IPS DF 6.9 (cell line): ENCODE data around the gene SLX1A.
"Not testable (repeated sequence)": the region's sequence is repeated elsewhere in the genome, so short reads cannot be mapped to it uniquely, and the experiment has no call there.

ENCODE experiments used
- DNase-seq: peaks from one replicate; pipeline ENCODE4 v3.0.0-alpha.2; 2013; ENCODE audit warnings: low read depth, low spot score
- H3K27ac ChIP-seq: one replicate; pipeline ENCODE4 v1.5.1; 2013; ENCODE audit warnings: low read length, control low read depth
- H3K27me3 ChIP-seq: 2 replicates; pipeline ENCODE4 v1.6.1; 2013; ENCODE audit warnings: mild to moderate bottlenecking, low read length; ENCODE audit not compliant: control insufficient read depth, insufficient read depth
- H3K36me3 ChIP-seq: 2 replicates; pipeline ENCODE4 v1.6.1; 2013; ENCODE audit warnings: low read length; ENCODE audit not compliant: control insufficient read depth, insufficient read depth
- H3K4me1 ChIP-seq: 2 replicates; pipeline ENCODE4 v1.6.1; 2013; ENCODE audit warnings: low read length; ENCODE audit not compliant: control insufficient read depth, insufficient read depth
- H3K4me3 ChIP-seq: 2 replicates; pipeline ENCODE4 v1.5.1; 2013; ENCODE audit warnings: mild to moderate bottlenecking, low read length
- H3K9me3 ChIP-seq: 2 replicates; pipeline ENCODE4 v1.6.1; 2013; ENCODE audit warnings: low read length, inconsistent platforms; ENCODE audit not compliant: control insufficient read depth, insufficient read depth
- WGBS: extraction: QIAGEN DNeasy Blood & Tissue Kit; methylation state at CpG from one replicate; pipeline ENCODE4 v1.1.7; 2013; ENCODE audit warnings: mixed read lengths, missing lambda C conversion rate; ENCODE audit not compliant: insufficient read length, insufficient coverage; 5-methylcytosine and 5-hydroxymethylcytosine counted together

SLX1A gene

DNA sequence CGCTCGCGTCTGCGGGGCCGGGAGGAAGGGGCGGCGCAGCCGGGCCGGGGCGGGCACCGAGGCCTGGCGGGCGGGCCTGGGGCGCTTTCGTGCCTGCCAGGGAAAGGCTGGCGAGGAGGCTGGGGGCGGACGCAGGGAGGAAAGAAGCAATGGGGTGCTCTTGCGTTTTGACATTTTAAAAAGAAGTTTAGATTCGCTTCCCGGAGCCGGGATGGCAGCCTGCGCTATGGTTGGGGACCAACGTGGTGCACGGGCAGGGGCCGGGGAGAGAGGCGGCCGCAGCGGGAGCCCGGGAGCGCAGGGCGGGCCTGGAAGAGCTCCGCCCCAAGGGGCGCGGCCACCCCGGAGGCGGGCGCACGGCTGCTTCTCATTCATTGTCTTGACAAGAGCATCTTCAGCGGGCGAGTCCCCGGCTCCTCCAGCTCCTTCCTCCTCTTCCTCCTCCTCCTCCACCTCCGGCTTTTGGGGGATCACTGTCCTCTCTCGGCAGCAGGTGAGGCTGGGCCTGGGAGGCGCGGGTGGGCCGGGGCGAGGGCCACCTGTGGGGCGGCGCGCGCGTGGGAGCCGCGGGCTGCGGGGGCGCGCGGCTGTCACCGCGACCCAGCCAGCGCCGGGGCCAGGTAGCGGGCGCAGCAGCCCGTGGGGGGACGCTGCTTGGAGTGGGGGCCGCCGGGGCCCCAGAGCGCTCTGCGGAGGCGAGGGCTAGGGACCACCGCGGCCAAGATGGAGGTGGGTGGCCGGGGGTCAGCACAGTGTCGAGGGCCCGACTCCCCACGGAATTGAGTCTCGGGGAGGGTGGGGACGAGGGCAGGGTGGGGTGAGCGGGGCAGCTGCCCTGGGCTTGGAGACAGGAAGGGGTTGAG lies 10.2 kb upstream of the SLX1A start, which contains the start of gene CORO1A:
Gene CORO1A (plus strand): TSS at position 370 of the 863 bp plus-strand sequence. CDS start 1,608 bp downstream, outside the sequence.
- no CpG with 5 or more reads among the region's 81 CpGs for WGBS
- H3K36me3 ChIP-seq: no peaks in the 10 kb centered on the region
- H3K27ac ChIP-seq: no peak within 1 kb of the TSS

DNA sequence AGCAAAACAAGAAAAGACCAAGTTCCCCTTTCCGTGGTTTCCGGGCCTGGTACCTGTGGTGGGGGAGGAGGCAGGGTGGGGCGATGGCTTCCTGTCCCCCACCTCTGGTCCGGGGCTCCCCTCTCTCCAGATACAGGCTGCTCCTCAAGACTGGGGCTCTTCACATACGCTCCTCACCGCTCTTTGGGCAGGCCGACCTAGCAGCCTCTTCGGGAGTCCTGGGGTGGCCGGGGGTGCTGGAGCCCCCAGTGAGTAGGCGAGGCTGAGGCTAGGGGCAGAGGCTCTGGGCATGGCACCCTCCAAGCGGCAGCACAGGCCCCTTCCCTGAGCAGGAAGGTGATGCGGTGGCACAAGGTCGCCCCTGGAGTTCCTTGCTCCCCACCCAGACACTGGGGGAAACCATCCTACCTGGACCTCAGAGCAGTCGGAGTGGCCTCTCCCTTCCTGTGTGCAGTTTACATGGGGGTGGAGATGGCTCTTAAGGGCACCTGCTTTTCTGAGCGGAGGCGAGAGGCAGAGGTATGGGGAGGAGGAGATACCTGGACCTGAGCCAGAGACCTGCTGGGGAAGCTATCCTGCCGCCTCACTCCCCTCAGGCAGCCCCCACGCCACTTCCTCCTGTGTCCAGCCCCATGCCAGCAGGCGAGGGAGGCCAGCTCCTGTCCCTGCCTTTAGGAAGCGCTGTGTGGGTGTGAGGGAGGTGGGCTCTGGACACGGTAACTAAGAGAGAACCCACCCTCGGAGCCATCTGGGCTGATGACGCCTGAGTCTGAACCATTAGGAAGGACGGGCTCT lies 9.4 kb upstream of the SLX1A start:
- no CpG with 5 or more reads among the region's 24 CpGs for WGBS
- no peak for DNase-seq
- Histone ChIP-seq H3K27me3 (no peaks in the 10 kb centered on the region), H3K27ac (no peak overlapping the region), H3K4me1 (no peaks in the 10 kb centered on the region), H3K4me3 (no peak overlapping the region; the same call in 1 of the 2 replicates), H3K36me3 (no peaks in the 10 kb centered on the region), H3K9me3 (no peaks in the 10 kb centered on the region)

More for the DNA sequence above, 10.2 kb upstream of the SLX1A start, which contains the start of gene CORO1A:
- no peaks in the 10 kb centered on the region for H3K9me3 ChIP-seq
- peak; percentile 25 for DNase-seq
- no peaks in the 10 kb centered on the region for H3K27me3 ChIP-seq
- H3K4me3 ChIP-seq: peak within 1 kb of the TSS; percentile 52; the same call in 1 of the 2 replicates
- no peaks in the 10 kb centered on the region for H3K4me1 ChIP-seq

DNA sequence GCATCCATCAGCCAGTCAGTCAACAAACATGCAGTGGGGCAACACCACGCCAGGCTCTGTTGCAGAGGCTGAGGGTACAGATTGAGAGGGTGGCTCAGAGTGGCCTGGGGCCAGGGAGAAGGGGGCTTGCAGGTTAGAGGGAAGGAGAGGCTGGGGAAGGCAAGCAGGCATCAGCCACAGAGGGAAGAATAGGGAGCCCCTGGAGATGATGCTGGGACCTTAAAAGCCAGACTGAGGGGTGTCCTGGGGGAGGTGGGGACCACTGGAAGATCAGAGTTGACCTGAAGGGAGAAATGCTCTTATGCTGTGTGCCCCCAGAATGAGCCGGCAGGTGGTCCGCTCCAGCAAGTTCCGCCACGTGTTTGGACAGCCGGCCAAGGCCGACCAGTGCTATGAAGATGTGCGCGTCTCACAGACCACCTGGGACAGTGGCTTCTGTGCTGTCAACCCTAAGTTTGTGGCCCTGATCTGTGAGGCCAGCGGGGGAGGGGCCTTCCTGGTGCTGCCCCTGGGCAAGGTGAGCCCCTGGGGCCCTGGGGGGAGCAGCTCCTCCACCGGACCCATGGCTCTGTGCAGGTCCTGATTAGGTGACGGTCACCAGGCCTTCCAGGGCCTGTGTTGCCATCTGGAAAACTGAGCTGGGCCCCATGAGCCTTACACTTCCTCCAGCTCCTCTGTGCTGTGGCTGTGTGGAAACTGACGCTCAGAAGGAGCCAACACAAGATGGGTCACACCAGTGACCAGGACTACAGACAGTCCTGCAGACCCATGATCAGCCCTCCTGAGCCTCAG lies 8.6 kb upstream of the SLX1A start:
- no peak for DNase-seq
- Histone ChIP-seq H3K4me3 (no peak overlapping the region), H3K9me3 (no peaks in the 10 kb centered on the region), H3K36me3 (no peaks in the 10 kb centered on the region), H3K27me3 (no peaks in the 10 kb centered on the region), H3K4me1 (no peaks in the 10 kb centered on the region), H3K27ac (no peak overlapping the region)
- WGBS: no CpG with 5 or more reads among the region's 13 CpGs

DNA sequence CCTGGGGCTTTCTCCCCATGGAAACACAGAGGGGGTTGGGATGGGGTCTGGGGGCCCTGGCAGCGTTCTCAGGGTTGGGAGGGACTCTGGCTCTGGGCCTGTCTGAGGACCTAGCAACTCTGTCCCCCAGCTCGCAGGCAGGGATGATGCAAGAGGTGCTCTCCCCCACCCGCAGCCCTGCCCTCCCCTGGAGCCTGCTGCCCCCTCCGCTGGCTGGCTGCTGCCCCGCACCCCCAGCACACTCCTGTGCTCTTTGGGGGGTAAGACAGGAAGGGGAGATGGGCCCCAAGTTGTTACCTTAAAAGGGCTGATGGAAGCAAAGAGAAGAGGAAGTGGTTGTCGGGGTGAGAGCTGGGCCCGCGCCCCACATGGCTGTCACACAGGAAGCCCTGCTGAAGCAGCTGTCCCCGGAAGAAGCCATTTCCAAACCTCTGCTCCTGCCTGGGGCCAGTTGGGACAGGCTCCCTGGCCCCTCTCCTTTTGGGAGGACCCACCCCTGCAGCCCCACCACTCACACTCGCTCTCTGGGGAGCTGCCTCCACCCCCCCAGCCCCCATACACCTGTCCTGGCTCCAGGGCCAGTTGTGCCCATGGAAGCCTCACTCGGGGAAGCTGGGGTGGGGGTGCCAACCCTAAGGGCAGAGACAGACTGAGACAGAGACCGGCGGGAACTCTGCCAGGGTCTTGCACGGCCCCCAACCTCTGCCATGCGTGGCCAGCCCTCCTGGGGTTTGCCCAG lies 7.8 kb upstream of the SLX1A start:
- no peak overlapping the region for H3K4me3 ChIP-seq
- no peaks in the 10 kb centered on the region for H3K4me1 ChIP-seq
- H3K27me3 ChIP-seq: no peaks in the 10 kb centered on the region
- no peak overlapping the region for H3K27ac ChIP-seq
- no peaks in the 10 kb centered on the region for H3K9me3 ChIP-seq
- DNase-seq: no peak
- WGBS: no CpG with 5 or more reads among the region's 15 CpGs
- no peaks in the 10 kb centered on the region for H3K36me3 ChIP-seq

DNA sequence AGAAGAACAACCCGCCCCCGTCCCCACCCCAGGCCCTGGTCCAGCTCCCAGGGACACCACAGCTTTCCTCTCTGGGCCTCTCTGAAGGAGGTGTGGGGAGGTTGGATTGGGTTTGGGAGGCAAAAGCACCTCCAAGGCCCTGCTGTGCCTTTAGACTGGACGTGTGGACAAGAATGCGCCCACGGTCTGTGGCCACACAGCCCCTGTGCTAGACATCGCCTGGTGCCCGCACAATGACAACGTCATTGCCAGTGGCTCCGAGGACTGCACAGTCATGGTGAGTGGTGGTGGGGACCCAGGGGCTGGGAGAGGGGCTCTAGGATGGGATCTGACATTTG lies 7.3 kb upstream of the SLX1A start:
- no peak overlapping the region for H3K27ac ChIP-seq
- H3K4me1 ChIP-seq: no peaks in the 10 kb centered on the region
- H3K36me3 ChIP-seq: no peaks in the 10 kb centered on the region
- WGBS: no CpG with 5 or more reads among the region's 9 CpGs
- no peaks in the 10 kb centered on the region for H3K9me3 ChIP-seq
- H3K27me3 ChIP-seq: no peaks in the 10 kb centered on the region
- DNase-seq: no peak
- no peak overlapping the region for H3K4me3 ChIP-seq

DNA sequence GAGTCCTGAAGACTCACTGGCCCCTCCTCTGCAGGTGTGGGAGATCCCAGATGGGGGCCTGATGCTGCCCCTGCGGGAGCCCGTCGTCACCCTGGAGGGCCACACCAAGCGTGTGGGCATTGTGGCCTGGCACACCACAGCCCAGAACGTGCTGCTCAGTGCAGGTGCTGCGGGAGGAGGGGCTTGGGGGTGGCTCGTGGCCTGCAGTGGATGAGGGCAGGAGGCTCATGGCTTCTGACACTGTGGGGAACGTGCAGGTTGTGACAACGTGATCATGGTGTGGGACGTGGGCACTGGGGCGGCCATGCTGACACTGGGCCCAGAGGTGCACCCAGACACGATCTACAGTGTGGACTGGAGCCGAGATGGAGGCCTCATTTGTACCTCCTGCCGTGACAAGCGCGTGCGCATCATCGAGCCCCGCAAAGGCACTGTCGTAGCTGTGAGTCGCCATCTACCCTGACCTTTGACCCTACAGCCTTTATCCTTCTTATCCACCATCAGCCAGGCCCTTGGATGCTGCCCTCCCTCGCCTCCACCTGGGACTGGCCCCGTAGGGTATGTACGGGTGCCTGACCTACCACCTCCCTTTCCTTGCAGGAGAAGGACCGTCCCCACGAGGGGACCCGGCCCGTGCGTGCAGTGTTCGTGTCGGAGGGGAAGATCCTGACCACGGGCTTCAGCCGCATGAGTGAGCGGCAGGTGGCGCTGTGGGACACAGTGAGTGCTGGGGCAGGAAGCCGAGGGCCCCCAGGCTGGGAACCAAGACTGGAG lies 6.7 kb upstream of the SLX1A start:
- no peaks in the 10 kb centered on the region for H3K36me3 ChIP-seq
- WGBS: no CpG with 5 or more reads among the region's 36 CpGs
- H3K27me3 ChIP-seq: no peaks in the 10 kb centered on the region
- H3K4me1 ChIP-seq: no peaks in the 10 kb centered on the region
- no peak overlapping the region for H3K27ac ChIP-seq
- DNase-seq: peak; percentile 47
- no peaks in the 10 kb centered on the region for H3K9me3 ChIP-seq
- H3K4me3 ChIP-seq: no peak overlapping the region

GRCh38 chr16:30187556-30187865 lies 6.2 kb upstream of the SLX1A start:
- Histone ChIP-seq H3K27ac (no peak overlapping the region), H3K27me3 (no peaks in the 10 kb centered on the region), H3K9me3 (no peaks in the 10 kb centered on the region), H3K36me3 (no peaks in the 10 kb centered on the region), H3K4me3 (no peak overlapping the region), H3K4me1 (no peaks in the 10 kb centered on the region)
- DNase-seq: no peak
- WGBS: no CpG with 5 or more reads among the region's 9 CpGs

DNA sequence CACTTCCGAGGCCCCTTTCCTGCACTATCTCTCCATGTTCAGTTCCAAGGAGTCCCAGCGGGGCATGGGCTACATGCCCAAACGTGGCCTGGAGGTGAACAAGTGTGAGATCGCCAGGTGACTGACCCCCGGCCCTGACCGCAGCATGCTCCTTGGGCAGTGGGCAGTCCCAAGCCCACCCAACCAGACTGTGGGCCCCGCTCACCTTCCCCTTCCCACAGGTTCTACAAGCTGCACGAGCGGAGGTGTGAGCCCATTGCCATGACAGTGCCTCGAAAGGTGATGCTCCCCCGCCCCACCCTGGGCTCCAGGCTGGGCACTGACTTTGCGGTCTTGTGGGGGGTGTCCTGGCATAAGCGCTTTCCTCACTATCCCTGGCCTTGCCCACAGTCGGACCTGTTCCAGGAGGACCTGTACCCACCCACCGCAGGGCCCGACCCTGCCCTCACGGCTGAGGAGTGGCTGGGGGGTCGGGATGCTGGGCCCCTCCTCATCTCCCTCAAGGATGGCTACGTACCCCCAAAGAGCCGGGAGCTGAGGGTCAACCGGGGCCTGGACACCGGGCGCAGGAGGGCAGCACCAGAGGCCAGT lies 5.6 kb upstream of the SLX1A start:
- H3K9me3 ChIP-seq: no peaks in the 10 kb centered on the region
- no peak overlapping the region for H3K4me3 ChIP-seq
- no peaks in the 10 kb centered on the region for H3K27me3 ChIP-seq
- WGBS: no CpG with 5 or more reads among the region's 23 CpGs
- H3K27ac ChIP-seq: no peak overlapping the region
- DNase-seq: no peak
- no peaks in the 10 kb centered on the region for H3K4me1 ChIP-seq
- H3K36me3 ChIP-seq: no peaks in the 10 kb centered on the region

DNA sequence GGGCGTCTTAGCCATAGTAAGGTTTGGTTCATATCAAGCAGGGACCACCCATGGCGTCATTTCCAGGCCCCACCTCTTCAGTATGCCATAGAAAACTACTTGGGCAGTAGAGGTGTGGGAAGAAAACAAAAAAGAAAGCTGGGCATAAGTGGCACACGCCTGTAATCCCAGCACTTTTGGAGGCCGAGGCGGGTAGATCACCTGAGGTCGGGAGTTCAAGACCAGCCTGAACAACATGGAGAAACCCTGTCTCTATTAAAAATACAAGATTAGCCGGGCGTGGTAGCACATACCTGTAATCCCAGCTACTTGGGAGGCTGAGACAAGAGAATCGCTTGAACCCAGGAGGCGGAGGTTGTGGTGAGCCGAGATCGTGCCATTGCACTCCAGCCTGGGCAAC lies 2.5 kb upstream of the SLX1A start:
- not testable (repeated sequence) for DNase-seq
- WGBS: no CpG with 5 or more reads among the region's 12 CpGs

More for the DNA sequence above, 2.5 kb upstream of the SLX1A start:
- not testable (repeated sequence) for H3K4me1 ChIP-seq, H3K36me3 ChIP-seq, H3K9me3 ChIP-seq, H3K27ac ChIP-seq, H3K27me3 ChIP-seq, H3K4me3 ChIP-seq
